Measurements from ENCODE around the gene ARHGAP6. TPM values are rescaled to one million over a fixed set of nuclear protein-coding genes. Genes with fewer than 3 reads are reported as not detected.
A peak's percentile ranks its signal among the peaks of the same experiment; 100 is the strongest.

Gene ARHGAP6
- total and polyA plus RNA-seq, 11 donors: 2.1 to 6.6 (median 2.5) TPM

- peak in 1 of 5 donors; percentile 13 for DNase-seq
Observed at GRCh38 chrX:11298600-11298999, 367.1 kb downstream of the ARHGAP6 start.

GRCh38 chrX:11296051-11296450 lies 369.7 kb downstream of the ARHGAP6 start:
- no peaks in the 10 kb centered on the region for H3K4me1 ChIP-seq
- no peaks in the 10 kb centered on the region for H3K36me3 ChIP-seq
- no peaks in the 10 kb centered on the region for H3K27me3 ChIP-seq
- DNase-seq: no peak
- H3K9me3 ChIP-seq: no peaks in the 10 kb centered on the region
- H3K27ac ChIP-seq: no peak overlapping the region
- H3K4me3 ChIP-seq: no peak overlapping the region
- WGBS, 4 donors: 69 to 86% (median 78%) methylated on average over 5 of the region's 5 CpGs
- TF ChIP-seq POLR2A (IDR thresholded peaks at IDR 0.05) (no peak), CTCF (IDR thresholded peaks at IDR 0.05) (no peak)
- intact Hi-C loops (cut with DNase I): no loop called here
- no peak for ATAC-seq

More at GRCh38 chrX:11298600-11298999, 367.1 kb downstream of the ARHGAP6 start:
- Histone ChIP-seq H3K4me3 (no peak overlapping the region), H3K4me1 (peaks cover 0 to 6% (median 0%) of the 10 kb centered on the region in 12 donors), H3K27me3 (peaks cover 0 to 4% (median 0%) of the 10 kb centered on the region in 9 donors), H3K9me3 (no peaks in the 10 kb centered on the region), H3K27ac (no peak overlapping the region), H3K36me3 (no peaks in the 10 kb centered on the region)
- 88 to 99% (median 94%) methylated on average over 9 of the region's 9 CpGs for WGBS, 4 donors
- TF ChIP-seq CTCF (IDR thresholded peaks at IDR 0.05) (no peak), POLR2A (IDR thresholded peaks at IDR 0.05) (no peak)
- intact Hi-C loops (cut with DNase I): no loop called here
- ATAC-seq: no peak

- WGBS, 4 donors: 50 to 92% (median 75%) methylated on average over 2 of the region's 2 CpGs
Observed at GRCh38 chrX:11293113-11293512, 372.6 kb downstream of the ARHGAP6 start, which contains the start of gene AMELX. Gene AMELX, plus strand, starts transcription at chrX:11293413. Its CDS starts 1,376 bp downstream, at chrX:11294789.

More at GRCh38 chrX:11293113-11293512, 372.6 kb downstream of the ARHGAP6 start, which contains the start of gene AMELX:
- intact Hi-C loops (cut with DNase I): no loop called here
- TF ChIP-seq CTCF (IDR thresholded peaks at IDR 0.05): no peak
- TF ChIP-seq POLR2A (IDR thresholded peaks at IDR 0.05): no peak
- DNase-seq (no peak), ATAC-seq (no peak)
- Histone ChIP-seq H3K27me3 (no peaks in the 10 kb centered on the region), H3K27ac (no peak within 1 kb of the TSS), H3K9me3 (no peaks in the 10 kb centered on the region), H3K4me1 (no peaks in the 10 kb centered on the region), H3K36me3 (no peaks in the 10 kb centered on the region), H3K4me3 (no peak within 1 kb of the TSS)

All from heart left ventricle (tissue), 16 donors.